Osteoblast (primary cell): ENCODE results near the gene DIPK1C. TPM values are rescaled to one million over a fixed set of nuclear protein-coding genes. Genes with fewer than 3 reads are reported as not detected.

ENCODE experiments used
- DNase-seq: peaks from one replicate; pipeline ENCODE4 v3.0.0; 2011; ENCODE audit warnings: low spot score, mixed read lengths; ENCODE audit not compliant: insufficient read length; ENCODE audit errors: missing footprints
- H2AFZ ChIP-seq: 2 replicates; pipeline ENCODE4 v1.6.0; 2011; ENCODE audit warnings: mild to moderate bottlenecking, low read length
- H3K27ac ChIP-seq: 2 replicates; pipeline ENCODE4 v1.5.1; 2011; ENCODE audit warnings: mild to moderate bottlenecking, low read depth, low read length, moderate library complexity
- H3K27me3 ChIP-seq: 2 replicates; pipeline ENCODE4 v1.6.0; 2012; ENCODE audit warnings: mild to moderate bottlenecking, control low read depth, inconsistent platforms, low read length, moderate library complexity; ENCODE audit not compliant: insufficient read depth
- H3K36me3 ChIP-seq: 2 replicates; pipeline ENCODE4 v1.5.1; 2011; ENCODE audit warnings: mild to moderate bottlenecking, low read length, control low read depth, moderate library complexity; ENCODE audit not compliant: insufficient read depth
- H3K4me1 ChIP-seq: 2 replicates; pipeline ENCODE4 v1.5.1; 2011; ENCODE audit warnings: mild to moderate bottlenecking, low read length, control low read depth, moderate library complexity; ENCODE audit not compliant: insufficient read depth
- H3K4me2 ChIP-seq: 2 replicates; pipeline ENCODE4 v1.6.0; 2011; ENCODE audit warnings: mild to moderate bottlenecking, low read length; ENCODE audit not compliant: insufficient read depth
- H3K4me3 ChIP-seq: fragments of 200-600 bp; sonication (generic); 3 replicates; pipeline ENCODE4 v1.5.1; 2012; ENCODE audit warnings: mild to moderate bottlenecking, low read length, inconsistent platforms; ENCODE audit not compliant: insufficient read depth
- H3K79me2 ChIP-seq: 2 replicates; pipeline ENCODE4 v1.6.0; 2012; ENCODE audit warnings: mild to moderate bottlenecking, low read length, control low read depth, inconsistent platforms; ENCODE audit not compliant: insufficient read depth
- H3K9me3 ChIP-seq: 2 replicates; pipeline ENCODE4 v1.5.1; 2011; ENCODE audit warnings: low read depth, low read length, control low read depth
- H4K20me1 ChIP-seq: 2 replicates; pipeline ENCODE4 v1.6.0; 2012; ENCODE audit warnings: mild to moderate bottlenecking, low read length, control low read depth; ENCODE audit not compliant: insufficient read depth
- CTCF ChIP-seq: IDR thresholded peaks from 2 replicates; pipeline ENCODE4 v1.5.1; 2011; ENCODE audit warnings: mild to moderate bottlenecking, low read depth, low read length, moderate library complexity; ENCODE audit errors: extremely low read depth
- total RNA-seq: library from RNA; depleted of rRNA; stranded (reverse); fragments of >200 nt; gene quantifications from 2 replicates; pipeline ENCODE4 v1.2.3, GENCODE V29; 2012

Gene DIPK1C
- total RNA-seq, 1 donor: not detected

DNA sequence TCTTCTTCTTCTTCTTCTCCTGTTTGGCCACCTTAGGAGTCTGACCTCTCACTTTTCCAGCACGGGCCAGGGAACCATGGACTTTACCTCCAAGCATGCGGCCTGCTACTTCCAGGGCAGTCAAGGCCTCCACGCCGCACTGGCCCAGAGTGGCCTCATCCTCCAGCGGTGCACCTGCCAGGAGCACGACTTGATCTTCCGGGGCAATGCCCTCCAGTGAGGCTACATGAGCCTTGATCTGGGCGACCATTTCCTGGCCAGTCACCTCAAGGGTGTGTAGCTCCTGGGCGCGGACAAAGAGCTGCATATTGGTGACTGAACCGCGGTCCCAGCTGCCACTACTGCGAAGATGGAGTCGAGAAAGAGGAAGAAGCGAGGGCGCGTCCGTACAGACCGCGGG lies 67.1 kb downstream of the DIPK1C start:
- no peak for DNase-seq
- Histone ChIP-seq H4K20me1 (no peaks in the 10 kb centered on the region), H3K4me3 (no peak overlapping the region), H3K27me3 (peaks cover 4% of the 10 kb centered on the region), H3K9me3 (no peaks in the 10 kb centered on the region), H3K27ac (no peak overlapping the region), H3K36me3 (no peaks in the 10 kb centered on the region), H3K79me2 (no peaks in the 10 kb centered on the region), H3K4me2 (no peak overlapping the region), H3K4me1 (no peaks in the 10 kb centered on the region), H2AFZ (no peak overlapping the region)
- TF ChIP-seq CTCF: no peak

DNA sequence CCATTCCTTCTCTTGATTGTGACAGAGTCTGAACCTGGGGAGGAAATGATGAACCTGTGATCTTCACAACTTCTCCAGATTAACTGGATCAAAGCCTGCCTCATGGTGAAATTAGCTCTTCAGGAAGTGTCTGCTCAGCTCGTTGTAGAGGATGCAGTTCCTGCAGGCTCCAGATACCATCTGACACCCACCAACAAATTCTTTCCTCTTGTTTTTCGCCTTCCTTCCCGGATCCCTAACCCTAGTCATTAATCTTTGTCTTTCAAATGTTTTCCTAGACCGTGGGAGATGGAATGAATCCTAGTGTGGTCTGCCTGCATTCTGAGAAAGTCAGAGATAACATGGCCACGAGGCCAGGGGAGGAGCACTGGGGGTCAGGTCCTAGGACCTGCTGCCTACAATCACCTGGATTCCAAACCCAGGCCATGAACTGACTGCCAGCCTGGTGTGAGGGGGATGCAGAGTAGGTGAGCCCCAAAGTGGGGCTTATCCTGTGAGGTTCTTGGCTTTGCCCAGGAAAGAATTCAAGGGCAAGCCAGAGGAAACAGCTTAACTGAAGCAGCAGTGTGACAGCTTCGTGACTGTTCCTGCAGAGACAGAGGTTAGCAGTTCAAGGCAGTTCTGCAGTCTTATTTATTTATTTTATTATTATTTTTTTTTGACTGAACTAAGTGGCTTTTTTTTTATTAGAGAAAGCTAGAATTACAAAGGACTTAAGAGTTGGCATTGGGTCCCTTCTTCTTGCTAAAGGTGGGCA lies 67.8 kb downstream of the DIPK1C start:
- peak overlapping the region; percentile 12 for H2AFZ ChIP-seq
- H3K27me3 ChIP-seq: peaks cover 4% of the 10 kb centered on the region
- H3K27ac ChIP-seq: no peak overlapping the region
- no peak overlapping the region for H3K4me2 ChIP-seq
- no peak overlapping the region for H3K4me3 ChIP-seq
- H3K79me2 ChIP-seq: no peaks in the 10 kb centered on the region
- H4K20me1 ChIP-seq: no peaks in the 10 kb centered on the region
- H3K9me3 ChIP-seq: no peaks in the 10 kb centered on the region
- TF ChIP-seq CTCF: no peak
- no peak for DNase-seq
- H3K36me3 ChIP-seq: no peaks in the 10 kb centered on the region
- no peaks in the 10 kb centered on the region for H3K4me1 ChIP-seq

DNA sequence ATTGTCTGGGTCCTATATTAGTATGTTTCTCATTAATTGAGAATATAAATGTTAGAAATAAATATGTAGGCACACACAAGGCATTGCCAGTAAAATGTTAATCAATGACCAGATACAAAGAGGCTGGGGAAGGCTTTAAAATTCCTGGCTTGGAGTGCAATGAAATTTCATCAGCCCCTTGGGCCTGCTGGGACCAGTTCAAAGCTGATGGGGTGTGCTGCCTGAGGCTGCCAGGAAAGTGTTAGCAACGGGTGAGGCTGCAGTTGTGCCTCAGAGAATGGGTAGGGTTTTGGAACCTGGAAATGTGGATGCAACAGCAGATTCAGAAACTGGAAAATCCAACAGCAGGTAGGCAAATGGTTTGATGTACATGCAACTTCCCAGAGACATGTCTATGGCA lies 68.9 kb downstream of the DIPK1C start:
- Histone ChIP-seq H3K27me3 (peaks cover under 1% of the 10 kb centered on the region), H3K36me3 (no peaks in the 10 kb centered on the region), H3K9me3 (no peaks in the 10 kb centered on the region), H3K4me2 (no peak overlapping the region), H3K79me2 (no peaks in the 10 kb centered on the region), H3K4me3 (no peak overlapping the region), H3K4me1 (no peaks in the 10 kb centered on the region), H3K27ac (no peak overlapping the region), H2AFZ (no peak overlapping the region), H4K20me1 (no peaks in the 10 kb centered on the region)
- DNase-seq: no peak
- no peak for TF ChIP-seq CTCF

GRCh38 chr18:74387383-74387782 lies 69.7 kb downstream of the DIPK1C start:
- Histone ChIP-seq H3K4me3 (no peak overlapping the region), H3K27me3 (no peaks in the 10 kb centered on the region), H3K36me3 (no peaks in the 10 kb centered on the region), H3K4me1 (no peaks in the 10 kb centered on the region), H3K9me3 (no peaks in the 10 kb centered on the region), H3K4me2 (no peak overlapping the region), H4K20me1 (no peaks in the 10 kb centered on the region), H3K27ac (no peak overlapping the region), H2AFZ (no peak overlapping the region), H3K79me2 (no peaks in the 10 kb centered on the region)
- TF ChIP-seq CTCF: no peak
- DNase-seq: no peak

Other genes starting within 250 kb of the DIPK1C start
- gene CYB5A, start 165.3 kb downstream of the DIPK1C start, total RNA-seq: 51.9 and 55.4 TPM in 2 replicates
- gene C18orf63, start 141.5 kb downstream of the DIPK1C start, total RNA-seq: not detected in 2 replicates
- 25.3 and 27.7 TPM in 2 replicates for gene CNDP2, start 39.1 kb upstream of the DIPK1C start, total RNA-seq
- gene CNDP1, start 77.2 kb upstream of the DIPK1C start, total RNA-seq: not detected in 2 replicates
- gene ZNF407, start 140.6 kb upstream of the DIPK1C start, total RNA-seq: 16.6 and 19.4 TPM in 2 replicates